Choroid plexus epithelial cell (primary cell): ENCODE data around the gene AKR1A1.

Experiments used
- DNase-seq: peaks from one replicate; pipeline ENCODE4 v3.0.0-alpha.2; 2010; ENCODE audit warnings: low read depth
- H3K4me3 ChIP-seq: 2 replicates; pipeline ENCODE4 v1.5.1; 2011; ENCODE audit warnings: low read depth, mild to moderate bottlenecking, control low read depth, low read length, moderate library complexity
- CTCF ChIP-seq: conservative IDR thresholded peaks from 2 replicates; pipeline ENCODE4 v1.5.1; 2011; ENCODE audit warnings: low read depth, mild to moderate bottlenecking, control low read depth, inconsistent platforms, low read length, moderate library complexity

Gene AKR1A1

GRCh38 chr1:45544530-45544929 is 6.1 kb upstream of the AKR1A1 start:
- no peak for TF ChIP-seq CTCF
- no peak overlapping the region for H3K4me3 ChIP-seq
- DNase-seq, result no peak

- DNase-seq, result no peak
- no peak overlapping the region for H3K4me3 ChIP-seq
- no peak for TF ChIP-seq CTCF
These were observed 5.6 kb upstream of the AKR1A1 start for GRCh38 chr1:45545019-45545493.

- H3K4me3 ChIP-seq, result no peak overlapping the region
- DNase-seq, result no peak
- TF ChIP-seq CTCF, result no peak
These were observed 4.9 kb upstream of the AKR1A1 start for GRCh38 chr1:45545553-45546310.

- no peak for TF ChIP-seq CTCF
- no peak for DNase-seq
- H3K4me3 ChIP-seq, result peak overlapping the region; percentile 93
These were observed 1.1 kb downstream of the AKR1A1 start for GRCh38 chr1:45551684-45552083.

GRCh38 chr1:45552331-45552730 is 1.7 kb downstream of the AKR1A1 start:
- peak; percentile 27 for DNase-seq
- TF ChIP-seq CTCF, result no peak
- no peak overlapping the region for H3K4me3 ChIP-seq

- no peak for DNase-seq
- H3K4me3 ChIP-seq, result no peak overlapping the region
- TF ChIP-seq CTCF, result no peak
These were observed 3.6 kb downstream of the AKR1A1 start for GRCh38 chr1:45554198-45554597.

- peak; percentile 15 for DNase-seq
- no peak for TF ChIP-seq CTCF
- H3K4me3 ChIP-seq, result no peak overlapping the region
These were observed 6.9 kb downstream of the AKR1A1 start for GRCh38 chr1:45557422-45557944.
